DND-41 (cell line): ENCODE results near the gene SLC8A3.

Source experiments
- ATAC-seq: fragments of 200-7000 bp; cut with Tn5 transposase; 3 replicates; pipeline ENCODE4 v1.9.1; 2021; ENCODE audit warnings: low read depth; ENCODE audit not compliant: insufficient read depth
- DNase-seq: peaks from one replicate; pipeline ENCODE4 v3.0.0-alpha.2; 2020
- H2AFZ ChIP-seq: 2 replicates; pipeline ENCODE4 v1.6.0; 2012; ENCODE audit warnings: low read depth, low read length
- H3K27ac ChIP-seq: 2 replicates; pipeline ENCODE4 v1.5.1; 2012; ENCODE audit warnings: low read length, inconsistent platforms
- H3K27me3 ChIP-seq: fragments of 200-600 bp; sonication (generic); 2 replicates; pipeline ENCODE4 v1.6.0; 2012; ENCODE audit warnings: low read length, mild to moderate bottlenecking, inconsistent platforms; ENCODE audit not compliant: insufficient read depth, poor library complexity
- H3K36me3 ChIP-seq: 2 replicates; pipeline ENCODE4 v1.5.1; 2012; ENCODE audit warnings: low read length, inconsistent platforms; ENCODE audit not compliant: insufficient read depth
- H3K4me1 ChIP-seq: 2 replicates; pipeline ENCODE4 v1.5.1; 2012; ENCODE audit warnings: mild to moderate bottlenecking, low read length; ENCODE audit not compliant: insufficient read depth
- H3K4me2 ChIP-seq: 2 replicates; pipeline ENCODE4 v1.6.0; 2012; ENCODE audit warnings: mild to moderate bottlenecking, moderate library complexity, low read length, inconsistent platforms; ENCODE audit not compliant: insufficient read depth
- H3K4me3 ChIP-seq, 2 experiments: fragments of 200-600 bp in 1 of 2; shearing (Covaris generic) in 1 of 2; 2 replicates each; pipeline ENCODE4 v1.5.1; 2012 to 2016; ENCODE audit warnings: inconsistent platforms in 2 of 2, low read length in 2 of 2, mild to moderate bottlenecking in 2 of 2, low read depth in 1 of 2, moderate library complexity in 1 of 2
- H3K79me2 ChIP-seq: 2 replicates; pipeline ENCODE4 v1.6.0; 2012; ENCODE audit warnings: low read length, inconsistent platforms; ENCODE audit not compliant: insufficient read depth
- H3K9ac ChIP-seq: 2 replicates; pipeline ENCODE4 v1.6.0; 2012; ENCODE audit warnings: low read depth, mild to moderate bottlenecking, inconsistent platforms, low read length, moderate library complexity
- H3K9me3 ChIP-seq: 2 replicates; pipeline ENCODE4 v1.5.1; 2012; ENCODE audit warnings: low read length, moderate library complexity, mild to moderate bottlenecking, inconsistent platforms; ENCODE audit not compliant: insufficient read depth, severe bottlenecking
- H4K20me1 ChIP-seq: 2 replicates; pipeline ENCODE4 v1.6.0; 2012; ENCODE audit warnings: low read length; ENCODE audit not compliant: insufficient read depth
- EZH2 ChIP-seq: IDR thresholded peaks from 3 replicates; pipeline ENCODE4 v1.6.1; 2012; ENCODE audit warnings: borderline replicate concordance, low read depth, mild to moderate bottlenecking, moderate library complexity, low read length, inconsistent platforms; ENCODE audit not compliant: severe bottlenecking
- TF ChIP-seq, protein P1 (sequence below): IDR thresholded peaks from 2 replicates; pipeline ENCODE4 v1.5.1; 2012; ENCODE audit warnings: borderline replicate concordance, low read length, moderate library complexity, mild to moderate bottlenecking; ENCODE audit not compliant: poor library complexity, severe bottlenecking; ENCODE audit errors: extremely low read depth

The SLC8A3 gene

DNA sequence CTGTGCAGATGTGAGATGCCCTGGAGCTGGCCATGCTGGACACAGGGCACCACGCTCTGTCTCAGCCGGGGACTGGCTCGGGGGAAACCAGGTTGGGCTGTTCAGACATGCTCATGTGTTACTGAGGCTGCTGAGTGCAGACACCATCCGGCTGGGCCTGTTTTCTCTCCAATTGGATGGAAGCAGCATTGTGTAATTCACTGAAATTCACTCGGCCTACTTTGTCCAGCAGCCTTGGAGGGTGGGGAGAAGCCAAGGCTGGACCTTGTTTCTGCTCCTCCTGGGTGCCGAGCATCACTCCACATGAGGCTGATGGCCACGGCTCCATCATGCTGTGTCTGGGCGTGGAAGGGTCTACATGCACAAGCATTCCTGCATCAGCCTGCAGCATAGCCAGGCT is 178.8 kb downstream of the SLC8A3 start:
- no peak for TF ChIP-seq EZH2
- TF ChIP-seq, protein P1, sequence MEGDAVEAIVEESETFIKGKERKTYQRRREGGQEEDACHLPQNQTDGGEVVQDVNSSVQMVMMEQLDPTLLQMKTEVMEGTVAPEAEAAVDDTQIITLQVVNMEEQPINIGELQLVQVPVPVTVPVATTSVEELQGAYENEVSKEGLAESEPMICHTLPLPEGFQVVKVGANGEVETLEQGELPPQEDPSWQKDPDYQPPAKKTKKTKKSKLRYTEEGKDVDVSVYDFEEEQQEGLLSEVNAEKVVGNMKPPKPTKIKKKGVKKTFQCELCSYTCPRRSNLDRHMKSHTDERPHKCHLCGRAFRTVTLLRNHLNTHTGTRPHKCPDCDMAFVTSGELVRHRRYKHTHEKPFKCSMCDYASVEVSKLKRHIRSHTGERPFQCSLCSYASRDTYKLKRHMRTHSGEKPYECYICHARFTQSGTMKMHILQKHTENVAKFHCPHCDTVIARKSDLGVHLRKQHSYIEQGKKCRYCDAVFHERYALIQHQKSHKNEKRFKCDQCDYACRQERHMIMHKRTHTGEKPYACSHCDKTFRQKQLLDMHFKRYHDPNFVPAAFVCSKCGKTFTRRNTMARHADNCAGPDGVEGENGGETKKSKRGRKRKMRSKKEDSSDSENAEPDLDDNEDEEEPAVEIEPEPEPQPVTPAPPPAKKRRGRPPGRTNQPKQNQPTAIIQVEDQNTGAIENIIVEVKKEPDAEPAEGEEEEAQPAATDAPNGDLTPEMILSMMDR = no peak
- no peak overlapping the region for H3K9ac ChIP-seq
- no peak overlapping the region for H3K4me2 ChIP-seq
- no peaks in the 10 kb centered on the region for H4K20me1 ChIP-seq
- H3K27ac ChIP-seq = no peak overlapping the region
- no peaks in the 10 kb centered on the region for H3K9me3 ChIP-seq
- DNase-seq = no peak
- H3K4me3 ChIP-seq = no peak overlapping the region
- H3K79me2 ChIP-seq = no peaks in the 10 kb centered on the region
- no peaks in the 10 kb centered on the region for H3K36me3 ChIP-seq
- no peak overlapping the region for H2AFZ ChIP-seq
- H3K27me3 ChIP-seq = no peaks in the 10 kb centered on the region
- no peak for ATAC-seq
- H3K4me1 ChIP-seq = no peaks in the 10 kb centered on the region

DNA sequence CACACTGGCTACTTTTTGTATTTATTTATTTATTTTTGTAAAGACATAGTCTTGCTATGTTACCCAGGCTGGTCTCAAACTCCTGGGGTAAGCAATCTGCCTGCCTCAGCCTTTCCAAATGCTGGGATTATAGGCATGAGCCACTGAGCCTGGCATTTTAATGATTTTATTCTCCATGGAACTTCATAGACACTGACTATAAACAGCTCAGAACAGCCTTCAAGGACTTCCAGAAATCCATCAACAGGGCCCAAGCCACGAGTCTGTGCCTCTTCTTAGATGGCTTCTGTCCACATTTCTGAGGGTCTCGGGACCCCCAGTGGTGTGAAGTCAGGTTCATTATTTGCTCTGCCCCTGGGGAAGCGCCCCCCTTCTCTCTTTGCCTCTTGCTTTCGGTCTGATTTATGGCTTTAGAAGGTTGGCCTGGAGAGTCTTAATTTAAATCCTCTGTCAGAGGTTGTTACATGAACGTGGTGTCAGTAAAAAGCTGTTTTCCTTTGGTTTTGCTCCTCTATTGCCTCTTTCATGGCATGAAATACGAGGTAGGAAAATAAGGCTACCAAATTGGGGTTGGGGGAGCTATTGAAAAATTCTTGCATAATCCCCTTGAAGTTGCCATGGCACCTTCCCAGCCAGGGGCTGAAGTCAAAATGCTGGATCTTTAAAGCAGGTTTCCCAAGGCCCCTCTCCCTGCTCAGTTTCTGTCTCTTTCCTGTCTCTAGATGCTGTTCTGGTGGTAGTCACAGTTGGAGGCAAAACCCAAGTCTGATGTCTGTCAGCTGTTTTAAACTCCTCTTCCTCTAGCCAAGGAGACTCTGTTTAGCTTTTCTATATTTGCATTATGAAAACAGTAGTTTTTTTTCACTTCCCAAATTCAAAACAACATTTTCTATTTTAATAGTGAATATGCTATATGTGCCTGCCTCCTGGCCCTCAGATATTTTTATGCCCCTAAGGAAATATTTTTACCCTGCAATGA is 180.2 kb downstream of the SLC8A3 start:
- no peak overlapping the region for H3K4me3 ChIP-seq
- no peaks in the 10 kb centered on the region for H3K27me3 ChIP-seq
- no peaks in the 10 kb centered on the region for H3K79me2 ChIP-seq
- no peaks in the 10 kb centered on the region for H4K20me1 ChIP-seq
- TF ChIP-seq, protein P1 = no peak
- no peak for TF ChIP-seq EZH2
- H3K4me1 ChIP-seq = no peaks in the 10 kb centered on the region
- no peak overlapping the region for H3K27ac ChIP-seq
- no peak overlapping the region for H2AFZ ChIP-seq
- H3K4me2 ChIP-seq = no peak overlapping the region
- no peak overlapping the region for H3K9ac ChIP-seq
- no peaks in the 10 kb centered on the region for H3K36me3 ChIP-seq
- ATAC-seq = no peak
- DNase-seq = no peak
- H3K9me3 ChIP-seq = no peaks in the 10 kb centered on the region

DNA sequence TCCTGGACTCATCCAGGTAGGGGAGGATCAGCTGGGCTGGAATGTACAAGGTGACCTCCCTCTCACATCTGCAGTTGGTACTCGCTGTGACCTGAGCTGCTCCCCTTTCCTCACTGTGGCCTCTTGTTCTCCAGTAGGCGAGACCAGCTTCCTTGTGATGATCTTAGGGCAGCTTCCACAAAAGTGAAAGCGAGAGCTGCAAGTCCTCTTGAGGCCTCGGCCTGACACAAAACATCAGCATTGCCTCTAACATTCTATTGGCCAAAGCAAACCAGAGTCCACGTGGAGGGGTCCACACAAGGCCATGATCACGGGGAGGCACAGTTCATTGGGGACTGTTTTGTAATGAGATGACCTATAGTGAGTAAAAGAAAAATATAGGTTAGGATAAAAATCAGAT is 182.1 kb downstream of the SLC8A3 start:
- no peak for DNase-seq
- Histone ChIP-seq H2AFZ (no peak overlapping the region), H3K9me3 (no peaks in the 10 kb centered on the region), H3K27me3 (peaks cover 5% of the 10 kb centered on the region), H3K4me3 (no peak overlapping the region), H3K9ac (no peak overlapping the region), H4K20me1 (no peaks in the 10 kb centered on the region), H3K36me3 (no peaks in the 10 kb centered on the region), H3K79me2 (no peaks in the 10 kb centered on the region), H3K4me2 (no peak overlapping the region), H3K27ac (no peak overlapping the region), H3K4me1 (no peaks in the 10 kb centered on the region)
- ATAC-seq = no peak
- TF ChIP-seq EZH2 = no peak
- TF ChIP-seq, protein P1 = no peak
